ENCODE measurements around the gene MST1R.

DNA sequence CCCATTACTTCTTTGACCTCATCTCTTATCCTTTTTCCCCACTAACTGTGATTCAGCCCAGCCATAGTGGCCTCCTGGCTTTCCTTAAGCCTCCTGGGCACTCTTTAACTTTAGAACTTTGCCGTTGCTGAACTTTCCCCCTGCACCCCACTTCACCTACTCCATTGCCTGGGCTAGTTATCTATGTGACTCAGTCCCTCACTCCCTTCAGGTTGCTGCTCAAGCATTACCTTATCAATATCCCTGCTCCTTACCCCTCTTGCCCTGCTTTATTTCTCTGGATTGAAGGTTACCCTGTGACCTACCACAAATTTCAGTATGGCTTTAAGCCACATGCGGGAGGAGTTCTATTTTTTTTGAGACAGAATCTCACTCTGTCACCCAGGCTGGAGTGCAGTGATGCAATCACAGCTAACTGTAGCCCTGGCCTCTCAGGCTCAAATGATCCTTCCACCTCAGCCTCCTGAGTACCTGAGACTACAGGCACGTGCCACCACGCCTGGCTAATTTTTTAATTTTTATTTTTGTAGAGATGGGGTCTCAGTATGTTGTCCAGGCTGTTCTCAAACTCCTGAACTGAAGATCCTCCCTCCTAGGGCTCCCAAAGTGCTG, 22.6 kb upstream of the MST1R start:
- TF ChIP-seq, protein P1, sequence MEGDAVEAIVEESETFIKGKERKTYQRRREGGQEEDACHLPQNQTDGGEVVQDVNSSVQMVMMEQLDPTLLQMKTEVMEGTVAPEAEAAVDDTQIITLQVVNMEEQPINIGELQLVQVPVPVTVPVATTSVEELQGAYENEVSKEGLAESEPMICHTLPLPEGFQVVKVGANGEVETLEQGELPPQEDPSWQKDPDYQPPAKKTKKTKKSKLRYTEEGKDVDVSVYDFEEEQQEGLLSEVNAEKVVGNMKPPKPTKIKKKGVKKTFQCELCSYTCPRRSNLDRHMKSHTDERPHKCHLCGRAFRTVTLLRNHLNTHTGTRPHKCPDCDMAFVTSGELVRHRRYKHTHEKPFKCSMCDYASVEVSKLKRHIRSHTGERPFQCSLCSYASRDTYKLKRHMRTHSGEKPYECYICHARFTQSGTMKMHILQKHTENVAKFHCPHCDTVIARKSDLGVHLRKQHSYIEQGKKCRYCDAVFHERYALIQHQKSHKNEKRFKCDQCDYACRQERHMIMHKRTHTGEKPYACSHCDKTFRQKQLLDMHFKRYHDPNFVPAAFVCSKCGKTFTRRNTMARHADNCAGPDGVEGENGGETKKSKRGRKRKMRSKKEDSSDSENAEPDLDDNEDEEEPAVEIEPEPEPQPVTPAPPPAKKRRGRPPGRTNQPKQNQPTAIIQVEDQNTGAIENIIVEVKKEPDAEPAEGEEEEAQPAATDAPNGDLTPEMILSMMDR (IDR thresholded peaks at IDR 0.05): no peak
- no peak for TF ChIP-seq POLR2A (IDR thresholded peaks at IDR 0.05)

All from lower leg skin (tissue), 3 donors.